Activated naive CD8-positive, alpha-beta T cell treated with anti-CD3 and anti-CD28 coated beads, Interleukin-2, amount 50 U/mL, for 24 hours (primary cell): Measurements from ENCODE around the gene KLHL6.

Source experiments
- ATAC-seq: fragments of 150-1000 bp; cut with Tn5 transposase; one replicate; pipeline ENCODE4 v1.10.0; 2021
- DNase-seq: peaks from one replicate; pipeline ENCODE4 v3.0.0; 2021
- H3K27ac Mint-ChIP-seq: one replicate; pipeline ENCODE4 v1.8.0; 2021; ENCODE audit warnings: mild to moderate bottlenecking, mixed read lengths
- H3K27me3 Mint-ChIP-seq: one replicate; pipeline ENCODE4 v1.8.0; 2021; ENCODE audit warnings: mixed read lengths
- H3K36me3 Mint-ChIP-seq: one replicate; pipeline ENCODE4 v1.8.0; 2021; ENCODE audit warnings: low read depth, mixed read lengths
- H3K4me1 Mint-ChIP-seq: one replicate; pipeline ENCODE4 v1.8.0; 2021; ENCODE audit warnings: mixed read lengths
- H3K4me3 Mint-ChIP-seq: one replicate; pipeline ENCODE4 v1.8.0; 2021; ENCODE audit warnings: mild to moderate bottlenecking, moderate library complexity, mixed read lengths
- H3K9me3 Mint-ChIP-seq: one replicate; pipeline ENCODE4 v1.8.0; 2021; ENCODE audit warnings: mixed read lengths

Gene KLHL6

GRCh38 chr3:183555541-183556081 lies at the start of gene KLHL6:
TSS of gene KLHL6 (minus strand) at chr3:183555706. CDS start at chr3:183555653, 53 bp downstream.
- Mint-ChIP-seq H3K9me3 (no peaks in the 10 kb centered on the region), H3K4me1 (peaks cover 66% of the 10 kb centered on the region), H3K36me3 (peaks cover 21% of the 10 kb centered on the region), H3K27me3 (no peaks in the 10 kb centered on the region), H3K27ac (peak within 1 kb of the TSS; percentile 99), H3K4me3 (peak within 1 kb of the TSS; percentile 96)
- peak; percentile 76 for DNase-seq
- peak; percentile 88 for ATAC-seq

- Mint-ChIP-seq H3K9me3 (peaks cover 18% of the 10 kb centered on the region), H3K27ac (no peak overlapping the region), H3K4me1 (no peaks in the 10 kb centered on the region), H3K36me3 (peaks cover 2% of the 10 kb centered on the region), H3K27me3 (no peaks in the 10 kb centered on the region), H3K4me3 (no peak overlapping the region)
- DNase-seq (no peak), ATAC-seq (no peak)
These were observed 42.5 kb upstream of the KLHL6 start for GRCh38 chr3:183597959-183598358.

GRCh38 chr3:183594636-183595035 lies 39.1 kb upstream of the KLHL6 start:
- ATAC-seq (no peak), DNase-seq (no peak)
- peaks cover 11% of the 10 kb centered on the region for H3K4me1 Mint-ChIP-seq
- H3K27ac Mint-ChIP-seq, result no peak overlapping the region
- H3K9me3 Mint-ChIP-seq, result peaks cover 18% of the 10 kb centered on the region
- H3K4me3 Mint-ChIP-seq, result no peak overlapping the region
- H3K36me3 Mint-ChIP-seq, result peaks cover 2% of the 10 kb centered on the region
- no peaks in the 10 kb centered on the region for H3K27me3 Mint-ChIP-seq

GRCh38 chr3:183592821-183593220 lies 37.3 kb upstream of the KLHL6 start:
- Mint-ChIP-seq H3K36me3 (no peaks in the 10 kb centered on the region), H3K27ac (no peak overlapping the region), H3K27me3 (no peaks in the 10 kb centered on the region), H3K4me1 (peaks cover 16% of the 10 kb centered on the region), H3K4me3 (no peak overlapping the region), H3K9me3 (peaks cover 6% of the 10 kb centered on the region)
- DNase-seq (no peak), ATAC-seq (no peak)

GRCh38 chr3:183591881-183592521 lies 36.5 kb upstream of the KLHL6 start:
- H3K4me3 Mint-ChIP-seq, result peak overlapping the region; percentile 59
- no peaks in the 10 kb centered on the region for H3K27me3 Mint-ChIP-seq
- ATAC-seq (peak; percentile 46), DNase-seq (no peak)
- peaks cover 22% of the 10 kb centered on the region for H3K4me1 Mint-ChIP-seq
- peak overlapping the region; percentile 38 for H3K27ac Mint-ChIP-seq
- H3K36me3 Mint-ChIP-seq, result no peaks in the 10 kb centered on the region
- H3K9me3 Mint-ChIP-seq, result peaks cover 9% of the 10 kb centered on the region

GRCh38 chr3:183590442-183590841 lies 34.9 kb upstream of the KLHL6 start:
- Mint-ChIP-seq H3K4me3 (no peak overlapping the region), H3K36me3 (no peaks in the 10 kb centered on the region), H3K4me1 (peaks cover 35% of the 10 kb centered on the region), H3K9me3 (peaks cover 4% of the 10 kb centered on the region), H3K27me3 (no peaks in the 10 kb centered on the region), H3K27ac (no peak overlapping the region)
- ATAC-seq (no peak), DNase-seq (no peak)

GRCh38 chr3:183587336-183587735 lies 31.8 kb upstream of the KLHL6 start:
- H3K4me3 Mint-ChIP-seq, result no peak overlapping the region
- H3K4me1 Mint-ChIP-seq, result peaks cover 33% of the 10 kb centered on the region
- H3K27ac Mint-ChIP-seq, result peak overlapping the region; percentile 74
- H3K9me3 Mint-ChIP-seq, result peaks cover 4% of the 10 kb centered on the region
- ATAC-seq (no peak), DNase-seq (no peak)
- no peaks in the 10 kb centered on the region for H3K36me3 Mint-ChIP-seq
- no peaks in the 10 kb centered on the region for H3K27me3 Mint-ChIP-seq

- H3K27ac Mint-ChIP-seq, result no peak overlapping the region
- H3K27me3 Mint-ChIP-seq, result no peaks in the 10 kb centered on the region
- peaks cover 4% of the 10 kb centered on the region for H3K9me3 Mint-ChIP-seq
- ATAC-seq, result peak; percentile 52
- DNase-seq, result no peak
- H3K4me1 Mint-ChIP-seq, result peaks cover 25% of the 10 kb centered on the region
- H3K4me3 Mint-ChIP-seq, result no peak overlapping the region
- H3K36me3 Mint-ChIP-seq, result no peaks in the 10 kb centered on the region
These were observed 31.0 kb upstream of the KLHL6 start for GRCh38 chr3:183586477-183586876.

GRCh38 chr3:183584914-183585280 lies 29.4 kb upstream of the KLHL6 start:
- no peak for ATAC-seq
- Mint-ChIP-seq H3K36me3 (no peaks in the 10 kb centered on the region), H3K9me3 (peaks cover 4% of the 10 kb centered on the region), H3K4me1 (peaks cover 25% of the 10 kb centered on the region), H3K27me3 (no peaks in the 10 kb centered on the region), H3K27ac (no peak overlapping the region), H3K4me3 (no peak overlapping the region)
- no peak for DNase-seq

- Mint-ChIP-seq H3K4me1 (peaks cover 25% of the 10 kb centered on the region), H3K4me3 (no peak overlapping the region), H3K9me3 (peaks cover 4% of the 10 kb centered on the region), H3K27me3 (no peaks in the 10 kb centered on the region), H3K27ac (no peak overlapping the region), H3K36me3 (no peaks in the 10 kb centered on the region)
- DNase-seq (no peak), ATAC-seq (no peak)
These were observed 28.9 kb upstream of the KLHL6 start for GRCh38 chr3:183584246-183584913.

GRCh38 chr3:183583331-183584245 lies 28.1 kb upstream of the KLHL6 start:
- H3K4me1 Mint-ChIP-seq, result peaks cover 25% of the 10 kb centered on the region
- no peak for ATAC-seq
- no peak for DNase-seq
- H3K4me3 Mint-ChIP-seq, result no peak overlapping the region
- peaks cover 4% of the 10 kb centered on the region for H3K9me3 Mint-ChIP-seq
- no peaks in the 10 kb centered on the region for H3K36me3 Mint-ChIP-seq
- H3K27ac Mint-ChIP-seq, result no peak overlapping the region
- H3K27me3 Mint-ChIP-seq, result no peaks in the 10 kb centered on the region

- no peak overlapping the region for H3K4me3 Mint-ChIP-seq
These were observed 26.7 kb upstream of the KLHL6 start for GRCh38 chr3:183582161-183582560.

GRCh38 chr3:183581496-183582155 lies 26.1 kb upstream of the KLHL6 start:
- no peak for DNase-seq
- H3K27ac Mint-ChIP-seq, result no peak overlapping the region
- no peaks in the 10 kb centered on the region for H3K36me3 Mint-ChIP-seq
- H3K9me3 Mint-ChIP-seq, result no peaks in the 10 kb centered on the region
- no peaks in the 10 kb centered on the region for H3K27me3 Mint-ChIP-seq
- H3K4me3 Mint-ChIP-seq, result no peak overlapping the region
- no peak for ATAC-seq
- peaks cover 17% of the 10 kb centered on the region for H3K4me1 Mint-ChIP-seq

More at GRCh38 chr3:183582161-183582560, 26.7 kb upstream of the KLHL6 start:
- ATAC-seq, result no peak
- Mint-ChIP-seq H3K27ac (no peak overlapping the region), H3K9me3 (peaks cover under 1% of the 10 kb centered on the region), H3K4me1 (peaks cover 22% of the 10 kb centered on the region), H3K27me3 (no peaks in the 10 kb centered on the region), H3K36me3 (no peaks in the 10 kb centered on the region)
- DNase-seq, result no peak
